Measurements from ENCODE around the gene ACBD7. TPM values are rescaled to one million over a fixed set of nuclear protein-coding genes. Genes with fewer than 3 reads are reported as not detected.

ACBD7 gene
- total and polyA plus RNA-seq, 2 of the 8 experiments (the other 6 are each of a cell fraction or from before 2014, with no cell fraction given) = 9.0 to 17.8 TPM

GRCh38 chr10:15059914-15060313 is 28.7 kb downstream of the ACBD7 start:
- no peak overlapping the region for H3K9ac ChIP-seq (replicated peaks in 1 of 4; ENCODE audit: extremely low read depth in 1 of 4, low read depth in 3 of 4, low read length in 3 of 4)
- POLR2A ChIA-PET (ENCODE audit: partially characterized antibody) = no interaction called here
- no peak overlapping the region for H2AFZ ChIP-seq (ENCODE audit: low read length)
- no peak overlapping the region for H3K14ac ChIP-seq (ENCODE audit: insufficient read length)
- no peaks in the 10 kb centered on the region for H3K23me2 ChIP-seq (ENCODE audit: low read depth, low read length)
- CTCF ChIA-PET (ENCODE audit: partially characterized antibody) = no interaction called here
- H2AK5ac ChIP-seq (ENCODE audit: low read depth, low read length) = no peak overlapping the region
- H2BK5ac ChIP-seq (ENCODE audit: low read depth, low read length) = no peak overlapping the region
- DNase-seq (ENCODE audit: low read depth in 1 of 2, low spot score in 2 of 2) (no peak), FAIRE-seq (no peak)
- H2BK20ac ChIP-seq (ENCODE audit: low read length) = no peak overlapping the region
- no peaks in the 10 kb centered on the region for H4K20me1 ChIP-seq (replicated peaks in 1 of 2; ENCODE audit: control insufficient read depth in 1 of 2, insufficient read depth in 2 of 2, low read length in 2 of 2)
- no peak overlapping the region for H4K5ac ChIP-seq (ENCODE audit: insufficient read length, low read depth, low read length)
- no peak overlapping the region for H3K56ac ChIP-seq (replicated peaks; ENCODE audit: insufficient read length, low read depth, low read length)
- H3K36me3 ChIP-seq (ENCODE audit: control insufficient read depth in 2 of 4, insufficient read depth in 4 of 4, low read length in 3 of 4) = no peaks in the 10 kb centered on the region
- no peak overlapping the region for H3K18ac ChIP-seq (ENCODE audit: extremely low read depth, low read length)
- no peak for TF ChIP-seq RNF2 (IDR thresholded peaks at IDR 0.05; ENCODE audit: borderline replicate concordance, low read depth, low read length, missing control alignments, poor library complexity, severe bottlenecking)
- no peak for TF ChIP-seq MAX (IDR thresholded peaks at IDR 0.05)
- no peak for TF ChIP-seq RAD21 (IDR thresholded peaks at IDR 0.05 in 1 of 2, conservative IDR thresholded peaks at IDR 0.05 in 1 of 2; ENCODE audit: low read depth in 2 of 2, low read length in 2 of 2)
- no peak for TF ChIP-seq JUN (IDR thresholded peaks at IDR 0.05; ENCODE audit: low read depth, low read length)
- no peak for TF ChIP-seq TAF7 (optimal IDR thresholded peaks at IDR 0.05; ENCODE audit: borderline replicate concordance, low read depth, low read length)
- TF ChIP-seq CBX8 (IDR thresholded peaks at IDR 0.05; ENCODE audit: borderline replicate concordance, low read depth, low read length) = no peak
- TF ChIP-seq RFX5 (IDR thresholded peaks at IDR 0.05; ENCODE audit: borderline replicate concordance, low read depth, low read length) = no peak
- no peak for TF ChIP-seq CREB1 (IDR thresholded peaks at IDR 0.05)
- no peaks in the 10 kb centered on the region for H3K79me2 ChIP-seq (ENCODE audit: control insufficient read depth in 1 of 2, insufficient read depth in 2 of 2, low read length in 2 of 2)
- H3K4me3 ChIP-seq (ENCODE audit: extremely low read depth in 1 of 4, insufficient read depth in 2 of 4, low read depth in 3 of 4, low read length in 4 of 4) = no peak overlapping the region
- no peak overlapping the region for H2BK12ac ChIP-seq (ENCODE audit: low read depth, low read length)
- no peaks in the 10 kb centered on the region; a peak in 1 of 4 replicates for H3K9me3 ChIP-seq (ENCODE audit: insufficient read depth in 2 of 2, low read depth in 1 of 2, low read length in 1 of 2)
- no peaks in the 10 kb centered on the region for H3K27me3 ChIP-seq (replicated peaks in 1 of 4; ENCODE audit: control insufficient read depth in 3 of 4, extremely low read depth in 1 of 4, insufficient read depth in 3 of 4, low read length in 3 of 4)
- no peak overlapping the region for H3K4ac ChIP-seq (replicated peaks; ENCODE audit: insufficient read length, low read depth, low read length)
- no peak overlapping the region for H3K27ac ChIP-seq (ENCODE audit: low read depth, low read length)
- no peak overlapping the region for H2BK15ac ChIP-seq (ENCODE audit: low read length)
- H2BK120ac ChIP-seq (replicated peaks; ENCODE audit: low read depth, low read length) = no peak overlapping the region
- H3K79me1 ChIP-seq (ENCODE audit: low read depth, low read length) = no peaks in the 10 kb centered on the region
- H4K8ac ChIP-seq (ENCODE audit: extremely low read depth, insufficient read depth, low read length) = no peak overlapping the region
- H4K91ac ChIP-seq (replicated peaks; ENCODE audit: insufficient read length, low read length) = no peak overlapping the region
- H3K4me2 ChIP-seq (ENCODE audit: insufficient read depth in 1 of 2, low read depth in 2 of 2, low read length in 2 of 2) = no peak overlapping the region
- H3K4me1 ChIP-seq (replicated peaks in 1 of 4; ENCODE audit: control insufficient read depth in 3 of 4, insufficient read depth in 4 of 4, low read length in 3 of 4) = no peaks in the 10 kb centered on the region
- WGBS, 2 experiments (ENCODE audit: extremely low coverage in 1 of 2, insufficient coverage in 1 of 2, insufficient read length in 1 of 2, insufficient replicate concordance in 2 of 2, low coverage in 1 of 2, low lambda C conversion rate in 2 of 2, missing lambda C conversion rate in 1 of 2) = 85% methylated on average over 4 of the region's 4 CpGs; no CpG with 5 or more reads in 1 of the 2 experiments
- no peak overlapping the region for H3K23ac ChIP-seq (ENCODE audit: insufficient read length)

Measured in H1 (cell line).